HEK293 (cell line): ENCODE results near the gene RGS7.

Source experiments
- MYNN ChIP-seq: fragments of 450-650 bp; formaldehyde crosslinking; IDR thresholded peaks from 2 replicates; pipeline ENCODE4 v1.5.1; 2016; ENCODE audit warnings: missing biosample characterization, missing genetic modification characterization, borderline replicate concordance
- SP3 ChIP-seq: fragments of 450-650 bp; formaldehyde crosslinking; IDR thresholded peaks from 2 replicates; pipeline ENCODE4 v1.5.1; 2016; ENCODE audit warnings: missing biosample characterization, missing genetic modification characterization

DNA sequence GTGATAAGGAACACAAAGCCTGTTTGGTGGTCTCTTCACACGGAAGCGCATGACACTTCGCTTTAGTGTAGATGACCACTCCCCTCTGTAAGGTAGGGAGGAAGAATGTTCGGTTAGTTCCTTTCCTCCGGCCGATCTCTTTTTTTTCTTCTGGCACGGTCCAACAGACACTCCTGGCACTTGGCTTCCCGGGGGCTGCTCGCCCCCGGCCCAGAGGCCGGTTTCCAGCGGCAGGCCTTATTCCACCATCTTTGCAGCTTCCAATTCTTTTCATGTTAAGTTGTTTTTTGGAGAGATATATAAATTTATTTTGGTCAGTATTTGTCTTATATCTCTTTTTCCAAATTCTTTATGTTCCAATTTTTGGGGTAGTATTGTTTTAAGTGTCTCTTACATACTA is 593.2 kb downstream of the RGS7 start:
- TF ChIP-seq SP3 (tag by site-specific recombination) (no peak), MYNN (tag by site-specific recombination) (no peak)
